Mesothelial cell of epicardium (in vitro differentiated cells): ENCODE data around the gene TMEM151B. TPM values are rescaled to one million over a fixed set of nuclear protein-coding genes. Genes with fewer than 3 reads are reported as not detected.

Experiments
- DNase-seq, 2 experiments: peaks; one replicate each; pipeline ENCODE4 v3.0.0; 2021; ENCODE audit warnings: low spot score in 2 of 2; ENCODE audit not compliant: unreplicated experiment in 2 of 2
- H3K27ac Mint-ChIP-seq: 2 replicates; pipeline ENCODE4 v1.8.0; 2021; ENCODE audit warnings: mixed read lengths
- H3K27me3 Mint-ChIP-seq: 2 replicates; pipeline ENCODE4 v1.8.0; 2021; ENCODE audit warnings: low read depth, mixed read lengths
- H3K36me3 Mint-ChIP-seq: 2 replicates; pipeline ENCODE4 v1.8.0; 2021; ENCODE audit warnings: mixed read lengths
- H3K4me1 Mint-ChIP-seq: 2 replicates; pipeline ENCODE4 v1.8.0; 2021; ENCODE audit warnings: mixed read lengths
- H3K4me3 Mint-ChIP-seq: 2 replicates; pipeline ENCODE4 v1.8.0; 2021; ENCODE audit warnings: mild to moderate bottlenecking, moderate library complexity, mixed read lengths
- H3K9me3 Mint-ChIP-seq: 2 replicates; pipeline ENCODE4 v1.8.0; 2021; ENCODE audit warnings: mixed read lengths
- CTCF ChIP-seq: fragments of 200-600 bp; sonication (generic); IDR thresholded peaks from one replicate; pipeline ENCODE4 v1.5.0; 2021; ENCODE audit warnings: antibody characterized with exemption; ENCODE audit not compliant: unreplicated experiment
- total RNA-seq: library from RNA; stranded (reverse); gene quantifications from 3 replicates; pipeline ENCODE4 v1.2.1, GENCODE V29; 2021

Gene TMEM151B
- total RNA-seq, 1 donor from 2014 or later: 0.56 TPM

- TF ChIP-seq CTCF: no peak
Measured at GRCh38 chr6:44289726-44290260, 19.5 kb downstream of the TMEM151B start.

GRCh38 chr6:44291841-44292240, 21.6 kb downstream of the TMEM151B start:
- Mint-ChIP-seq H3K27ac (no peak overlapping the region), H3K4me1 (peaks cover under 1% of the 10 kb centered on the region), H3K27me3 (peaks cover 93% of the 10 kb centered on the region), H3K36me3 (no peaks in the 10 kb centered on the region), H3K4me3 (no peak overlapping the region), H3K9me3 (no peaks in the 10 kb centered on the region)
- TF ChIP-seq CTCF: no peak
- no peak for DNase-seq

More at GRCh38 chr6:44289726-44290260, 19.5 kb downstream of the TMEM151B start:
- H3K27me3 Mint-ChIP-seq: peaks cover 91% of the 10 kb centered on the region
- no peaks in the 10 kb centered on the region for H3K4me1 Mint-ChIP-seq
- DNase-seq: no peak
- no peaks in the 10 kb centered on the region for H3K36me3 Mint-ChIP-seq
- no peak overlapping the region for H3K27ac Mint-ChIP-seq
- no peaks in the 10 kb centered on the region for H3K9me3 Mint-ChIP-seq
- no peak overlapping the region for H3K4me3 Mint-ChIP-seq

- DNase-seq: no peak
- Mint-ChIP-seq H3K36me3 (no peaks in the 10 kb centered on the region), H3K4me1 (peaks cover 4% of the 10 kb centered on the region), H3K27ac (no peak overlapping the region), H3K27me3 (peaks cover 90% of the 10 kb centered on the region), H3K9me3 (no peaks in the 10 kb centered on the region), H3K4me3 (no peak overlapping the region)
- no peak for TF ChIP-seq CTCF
Measured at GRCh38 chr6:44292661-44293365, 22.6 kb downstream of the TMEM151B start.

- H3K27ac Mint-ChIP-seq: no peak overlapping the region
- no peaks in the 10 kb centered on the region for H3K9me3 Mint-ChIP-seq
- DNase-seq: no peak
- peaks cover 3% of the 10 kb centered on the region for H3K36me3 Mint-ChIP-seq
- peaks cover 87% of the 10 kb centered on the region for H3K27me3 Mint-ChIP-seq
- peaks cover 5% of the 10 kb centered on the region for H3K4me1 Mint-ChIP-seq
- no peak for TF ChIP-seq CTCF
- H3K4me3 Mint-ChIP-seq: no peak overlapping the region
Measured at GRCh38 chr6:44294832-44295791, 24.9 kb downstream of the TMEM151B start.

- Mint-ChIP-seq H3K27ac (no peak overlapping the region), H3K36me3 (peaks cover 15% of the 10 kb centered on the region), H3K4me1 (peaks cover 5% of the 10 kb centered on the region), H3K4me3 (peak overlapping the region; percentile 57), H3K27me3 (peaks cover 65% of the 10 kb centered on the region), H3K9me3 (no peaks in the 10 kb centered on the region)
- peak; percentile 57 to 78 for DNase-seq
- no peak for TF ChIP-seq CTCF
Measured at GRCh38 chr6:44297063-44298038, 27.1 kb downstream of the TMEM151B start.
